ENCODE measurements around the gene DEAF1. TPM values are rescaled to one million over a fixed set of nuclear protein-coding genes. Genes with fewer than 3 reads are reported as not detected.
A peak's percentile ranks its signal among the peaks of the same experiment; 100 is the strongest.

The DEAF1 gene
- total RNA-seq, 1 experiment from 2014 or later: 50.6 TPM

DNA sequence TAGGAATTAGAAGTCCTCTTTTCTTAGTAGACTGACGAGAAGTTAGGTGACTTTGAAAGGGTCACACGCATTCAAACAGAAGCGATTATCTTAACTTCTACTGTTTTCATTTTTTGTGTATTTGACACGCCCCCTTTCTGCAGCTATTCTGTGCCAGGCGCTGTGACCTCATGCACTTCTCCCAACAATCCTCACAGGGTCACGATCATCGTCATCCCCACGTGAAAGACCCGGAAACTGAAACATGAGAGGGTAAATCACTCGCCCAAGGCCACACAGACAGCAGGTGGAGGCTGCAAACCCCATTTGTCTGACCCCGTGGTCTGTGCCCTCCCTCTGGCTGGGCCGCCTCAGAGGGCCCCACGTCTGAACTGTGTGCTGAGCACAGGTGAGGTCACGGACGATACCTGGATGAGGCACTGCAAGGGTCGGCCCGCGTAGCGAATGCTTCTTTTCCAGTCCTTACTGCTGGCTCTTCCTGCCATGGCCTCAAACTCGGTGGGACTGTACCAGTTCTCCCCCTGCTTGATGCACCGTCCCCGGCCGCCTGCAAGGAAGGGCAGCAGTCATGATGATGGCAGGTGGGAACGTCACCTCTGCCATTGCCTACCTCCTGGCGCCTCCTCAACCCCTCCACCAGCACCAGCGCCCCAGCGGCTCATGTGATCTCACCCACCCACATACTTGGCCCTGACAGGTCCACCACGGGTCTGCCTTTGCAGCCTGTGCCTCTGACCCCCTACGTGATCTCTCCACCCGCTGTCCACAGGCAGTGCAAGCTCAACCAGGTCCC lies 8.4 kb downstream of the DEAF1 start:
- ChIA-PET CTCF (interaction anchor here (0.5 to 0.7 kb wide), 2 partner anchors 13 to 51 kb away, joined by 3 read pairs; no protein-coding TSS in a partner anchor), POLR2A (interaction anchor here (0.6 to 0.7 kb wide), 2 partner anchors 132 to 173 kb away, joined by 5 to 6 read pairs; no protein-coding TSS in a partner anchor)
- H3K4me3 Mint-ChIP-seq (ENCODE audit: unreplicated experiment): no peak overlapping the region
- H3K4me3 ChIP-seq (ENCODE audit: low read depth, low read length): no peak overlapping the region
- H3K36me3 Mint-ChIP-seq (ENCODE audit: insufficient read depth, unreplicated experiment): peaks cover 73% of the 10 kb centered on the region
- peak overlapping the region; percentile 56 for H3K27ac Mint-ChIP-seq (ENCODE audit: unreplicated experiment)
- TF ChIP-seq, protein P1, sequence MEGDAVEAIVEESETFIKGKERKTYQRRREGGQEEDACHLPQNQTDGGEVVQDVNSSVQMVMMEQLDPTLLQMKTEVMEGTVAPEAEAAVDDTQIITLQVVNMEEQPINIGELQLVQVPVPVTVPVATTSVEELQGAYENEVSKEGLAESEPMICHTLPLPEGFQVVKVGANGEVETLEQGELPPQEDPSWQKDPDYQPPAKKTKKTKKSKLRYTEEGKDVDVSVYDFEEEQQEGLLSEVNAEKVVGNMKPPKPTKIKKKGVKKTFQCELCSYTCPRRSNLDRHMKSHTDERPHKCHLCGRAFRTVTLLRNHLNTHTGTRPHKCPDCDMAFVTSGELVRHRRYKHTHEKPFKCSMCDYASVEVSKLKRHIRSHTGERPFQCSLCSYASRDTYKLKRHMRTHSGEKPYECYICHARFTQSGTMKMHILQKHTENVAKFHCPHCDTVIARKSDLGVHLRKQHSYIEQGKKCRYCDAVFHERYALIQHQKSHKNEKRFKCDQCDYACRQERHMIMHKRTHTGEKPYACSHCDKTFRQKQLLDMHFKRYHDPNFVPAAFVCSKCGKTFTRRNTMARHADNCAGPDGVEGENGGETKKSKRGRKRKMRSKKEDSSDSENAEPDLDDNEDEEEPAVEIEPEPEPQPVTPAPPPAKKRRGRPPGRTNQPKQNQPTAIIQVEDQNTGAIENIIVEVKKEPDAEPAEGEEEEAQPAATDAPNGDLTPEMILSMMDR (IDR thresholded peaks at IDR 0.05; ENCODE audit: insufficient read depth in 1 of 2, low read depth in 1 of 2, low read length in 1 of 2, severe bottlenecking in 1 of 2, unreplicated experiment in 1 of 2): no peak
- no peaks in the 10 kb centered on the region for H3K4me1 ChIP-seq
- H3K27me3 Mint-ChIP-seq (ENCODE audit: insufficient read depth, unreplicated experiment): no peaks in the 10 kb centered on the region
- DNase-seq: no peak
- intact Hi-C loops (cut with micrococcal nuclease; ENCODE audit: unreplicated experiment): no loop called here
- no peaks in the 10 kb centered on the region for H3K9me3 ChIP-seq
- H3K36me3 ChIP-seq (ENCODE audit: control insufficient read depth, insufficient read depth, low read length): peaks cover 10% of the 10 kb centered on the region
- H3K9me3 Mint-ChIP-seq (ENCODE audit: unreplicated experiment): no peaks in the 10 kb centered on the region
- H3K27me3 ChIP-seq (replicated peaks; ENCODE audit: control insufficient read depth, insufficient read depth, low read length): no peaks in the 10 kb centered on the region
- no TSS peak for BruUV-seq (replicated peaks)
- no peaks in the 10 kb centered on the region for H3K4me1 Mint-ChIP-seq (ENCODE audit: low read depth, unreplicated experiment)

DNA sequence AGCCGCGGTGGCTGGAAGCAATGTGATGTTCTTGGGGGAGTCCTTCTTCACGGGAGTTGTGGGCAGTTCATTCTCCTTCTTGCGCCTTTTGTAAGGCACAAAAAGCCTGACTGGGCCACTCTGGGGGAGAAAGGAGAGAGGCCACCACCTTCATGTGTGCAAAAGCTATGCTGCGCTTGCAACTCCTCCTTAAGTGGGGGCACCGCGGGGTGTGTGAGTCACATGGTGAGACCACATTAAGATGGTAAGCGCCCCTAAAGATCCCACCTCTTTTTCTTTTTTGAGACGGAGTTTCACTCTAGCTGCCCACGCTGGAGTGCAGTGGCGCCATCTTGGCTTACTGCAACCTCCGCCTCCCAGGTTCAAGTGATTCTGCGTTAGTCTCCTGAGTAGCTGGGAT lies 14.1 kb downstream of the DEAF1 start:
- ChIA-PET POLR2A (no interaction called here), CTCF (interaction anchor here (1.1 kb wide), 1 partner anchor 15 kb away, joined by 3 read pairs; the partner anchor contains the start of gene TMEM80)
- no peak overlapping the region for H3K4me3 ChIP-seq (ENCODE audit: low read depth, low read length)
- no peak overlapping the region for H3K4me3 Mint-ChIP-seq (ENCODE audit: unreplicated experiment)
- H3K27me3 ChIP-seq (replicated peaks; ENCODE audit: control insufficient read depth, insufficient read depth, low read length): no peaks in the 10 kb centered on the region
- H3K36me3 Mint-ChIP-seq (ENCODE audit: insufficient read depth, unreplicated experiment): peaks cover 78% of the 10 kb centered on the region
- intact Hi-C loops (cut with micrococcal nuclease; ENCODE audit: unreplicated experiment): no loop called here
- no peak overlapping the region for H3K27ac Mint-ChIP-seq (ENCODE audit: unreplicated experiment)
- no TSS peak for BruUV-seq (replicated peaks)
- TF ChIP-seq, protein P1 (IDR thresholded peaks at IDR 0.05; ENCODE audit: insufficient read depth in 1 of 2, low read depth in 1 of 2, low read length in 1 of 2, severe bottlenecking in 1 of 2, unreplicated experiment in 1 of 2): no peak
- no peaks in the 10 kb centered on the region for H3K4me1 ChIP-seq
- no peak for DNase-seq
- H3K9me3 Mint-ChIP-seq (ENCODE audit: unreplicated experiment): no peaks in the 10 kb centered on the region
- no peaks in the 10 kb centered on the region for H3K27me3 Mint-ChIP-seq (ENCODE audit: insufficient read depth, unreplicated experiment)
- H3K4me1 Mint-ChIP-seq (ENCODE audit: low read depth, unreplicated experiment): no peaks in the 10 kb centered on the region
- H3K9me3 ChIP-seq: no peaks in the 10 kb centered on the region
- peaks cover 10% of the 10 kb centered on the region for H3K36me3 ChIP-seq (ENCODE audit: control insufficient read depth, insufficient read depth, low read length)

DNA sequence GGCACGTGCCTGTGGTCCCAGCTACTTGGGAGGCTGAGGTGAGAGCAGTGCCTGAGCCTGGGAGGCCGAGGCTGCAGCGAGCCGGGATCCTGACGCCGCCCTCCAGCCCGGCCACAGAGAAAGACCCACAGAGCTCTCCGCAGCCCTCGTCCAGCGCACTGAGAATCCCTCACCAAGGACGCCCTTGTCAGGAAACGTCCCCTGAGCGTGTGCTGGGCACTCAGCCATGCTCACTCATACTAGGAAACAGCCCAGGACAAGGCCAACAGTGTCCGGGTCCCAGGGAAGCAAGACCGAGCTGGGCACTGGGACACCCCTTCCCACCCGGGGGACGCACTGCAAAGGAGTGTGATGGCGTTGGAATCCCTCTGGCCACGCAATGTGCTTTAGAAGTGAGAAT lies 14.5 kb downstream of the DEAF1 start:
- DNase-seq: no peak
- Mint-ChIP-seq H3K4me1 (ENCODE audit: low read depth, unreplicated experiment) (no peaks in the 10 kb centered on the region), H3K4me3 (ENCODE audit: unreplicated experiment) (no peak overlapping the region), H3K27me3 (ENCODE audit: insufficient read depth, unreplicated experiment) (no peaks in the 10 kb centered on the region), H3K36me3 (ENCODE audit: insufficient read depth, unreplicated experiment) (peaks cover 78% of the 10 kb centered on the region), H3K9me3 (ENCODE audit: unreplicated experiment) (no peaks in the 10 kb centered on the region), H3K27ac (ENCODE audit: unreplicated experiment) (peak overlapping the region; percentile 39)
- Histone ChIP-seq H3K4me3 (ENCODE audit: low read depth, low read length) (no peak overlapping the region), H3K4me1 (no peaks in the 10 kb centered on the region), H3K27me3 (replicated peaks; ENCODE audit: control insufficient read depth, insufficient read depth, low read length) (no peaks in the 10 kb centered on the region), H3K36me3 (ENCODE audit: control insufficient read depth, insufficient read depth, low read length) (peaks cover 10% of the 10 kb centered on the region), H3K9me3 (no peaks in the 10 kb centered on the region)
- intact Hi-C loops (cut with micrococcal nuclease; ENCODE audit: unreplicated experiment): no loop called here
- no TSS peak for BruUV-seq (replicated peaks)
- TF ChIP-seq, protein P1 (IDR thresholded peaks at IDR 0.05; ENCODE audit: insufficient read depth in 1 of 2, low read depth in 1 of 2, low read length in 1 of 2, severe bottlenecking in 1 of 2, unreplicated experiment in 1 of 2): no peak
- POLR2A ChIA-PET: no interaction called here
- CTCF ChIA-PET: interaction anchor here (0.6 to 1.1 kb wide), 2 partner anchors 16 to 346 kb away, joined by 3 to 4 read pairs; partner anchors contain the start of gene TMEM80

All from Caco-2 (cell line).